Activated CD8-positive, alpha-beta memory T cell treated with anti-CD3 and anti-CD28 coated beads for 1 hour (primary cell): ENCODE measurements around the gene FAM240A.

ENCODE experiments used
- DNase-seq, 2 donors: peaks; one replicate each; pipeline ENCODE4 v3.0.0-alpha.2; 2020; ENCODE audit warnings: low read depth in 1 of 2; ENCODE audit errors: extremely low read depth in 1 of 2

Gene FAM240A

GRCh38 chr3:46671541-46672348, 59.4 kb downstream of the FAM240A start:
- DNase-seq = no peak

- no peak for DNase-seq
Measured at GRCh38 chr3:46672349-46672695, 60.0 kb downstream of the FAM240A start.

- no peak for DNase-seq
Measured at GRCh38 chr3:46673151-46674030, 61.1 kb downstream of the FAM240A start.

GRCh38 chr3:46674031-46674845, 61.9 kb downstream of the FAM240A start:
- no peak for DNase-seq

- no peak for DNase-seq
Measured at GRCh38 chr3:46675426-46675825, 63.1 kb downstream of the FAM240A start.
